Kidney (tissue), 14 donors: ENCODE measurements around the gene OTOF. TPM values are rescaled to one million over a fixed set of nuclear protein-coding genes. Genes with fewer than 3 reads are reported as not detected.

Experiments used
- DNase-seq, 5 donors: peaks; one replicate each; pipeline ENCODE4 v3.0.0-alpha.2; 2013 to 2020
- FAIRE-seq: peaks from 2 replicates; lab custom pipeline; 2012; peaks lifted over from hg19 to GRCh38; lab: Jason Lieb, UNC
- H3K27ac ChIP-seq, 2 donors: one replicate each; pipeline ENCODE4 v1.7.0; 2013; ENCODE audit warnings: low read depth in 2 of 2, low read length in 2 of 2, inconsistent platforms in 1 of 2
- H3K27me3 ChIP-seq: one replicate; pipeline ENCODE4 v1.7.1; 2013; ENCODE audit warnings: low read length, inconsistent platforms; ENCODE audit not compliant: control insufficient read depth, insufficient read depth
- H3K36me3 ChIP-seq, 3 donors: one replicate each; pipeline versions ENCODE4 v1.7.0 to v1.7.1; 2013; ENCODE audit warnings: low read length in 3 of 3, control low read depth in 1 of 3, inconsistent platforms in 1 of 3; ENCODE audit not compliant: insufficient read depth in 3 of 3, control insufficient read depth in 2 of 3
- H3K4me1 ChIP-seq, 3 donors: one replicate each; pipeline versions ENCODE4 v1.7.0 to v1.7.1; 2013; ENCODE audit warnings: low read length in 3 of 3, inconsistent platforms in 1 of 3, low read depth in 1 of 3; ENCODE audit not compliant: control insufficient read depth in 2 of 3, insufficient read depth in 2 of 3
- H3K4me3 ChIP-seq, 3 donors: one replicate each; pipeline versions ENCODE4 v1.7.0 to v1.8.1; 2013; ENCODE audit warnings: low read length in 3 of 3, control low read depth in 1 of 3, inconsistent platforms in 1 of 3
- H3K9ac ChIP-seq, 3 donors: one replicate each; pipeline versions ENCODE4 v1.7.0 to v1.7.1; 2013; ENCODE audit warnings: low read length in 3 of 3, control low read depth in 1 of 3, inconsistent platforms in 1 of 3
- H3K9me3 ChIP-seq, 3 donors: one replicate each; pipeline versions ENCODE4 v1.7.0 to v1.7.1; 2013; ENCODE audit warnings: low read length in 3 of 3, control low read depth in 1 of 3, inconsistent platforms in 1 of 3; ENCODE audit not compliant: control insufficient read depth in 2 of 3, insufficient read depth in 1 of 3
- intact Hi-C: fragments of 100-400 bp; cut with DNase I; formaldehyde crosslinking; loops from one replicate; pipeline ENCODE4 v1.11.1; 2022
- polyA plus RNA-seq: library from polyadenylated mRNA; stranded (reverse); fragments of 350-450 nt; fragmentation: Illumina TruSeq; extraction: RNeasy Lipid Tissue Mini Kit (QIAGEN cat#74804); gene quantifications from one replicate; pipeline ENCODE4 v1.2.3, GENCODE V29; 2014; ENCODE audit warnings: low read depth, low replicate concordance; ENCODE audit not compliant: insufficient read depth
- total RNA-seq: library from RNA; stranded (reverse); fragmentation: NEBNext Ultra II Directional; extraction: Animal tissue kit (Norgen Biotek cat#: 25700); gene quantifications from one replicate; pipeline ENCODE4 v1.2.1, GENCODE V29; 2021
- TF ChIP-seq, protein P1 (sequence below): IDR thresholded peaks from 3 replicates; pipeline ENCODE4 v1.5.1; 2012; ENCODE audit warnings: mild to moderate bottlenecking, moderate library complexity, borderline replicate concordance; ENCODE audit not compliant: insufficient read depth; ENCODE audit errors: extremely low read depth
- donor health status: control.
- donor health status: control.
- donor health status: control.
- donor health status: control.
- donor health status: control.
- donor health status: DM: yes; HTN: yes; CAD: no.
- donor health status: Normal renal cell carcinoma (clear cell type).

OTOF gene
- total and polyA plus RNA-seq, 2 donors from 2014 or later = 0.16 TPM; not detected in 1

DNA sequence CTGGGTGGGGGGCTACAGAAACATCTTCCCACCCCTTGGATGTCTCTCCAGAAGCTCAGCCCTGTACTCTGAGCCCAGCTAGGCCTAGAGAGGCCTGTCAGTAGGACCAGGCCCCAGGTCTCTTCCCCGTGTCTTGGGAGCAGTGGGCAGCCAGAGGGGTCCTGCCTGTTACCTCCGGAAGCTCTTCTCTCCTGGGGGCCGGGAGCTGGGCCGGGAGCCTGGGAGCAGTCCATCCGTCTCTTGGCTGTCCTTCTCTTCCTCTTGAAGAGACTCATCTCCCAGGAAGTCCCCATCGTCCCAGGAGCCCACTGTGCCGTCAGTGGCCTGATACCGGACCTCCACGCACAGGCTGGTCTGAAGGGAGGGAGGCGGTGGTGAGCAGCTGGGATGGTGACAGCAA is 38.3 kb upstream of the OTOF start:
- intact Hi-C loops = no loop called here
- Histone ChIP-seq H3K9ac (no peak overlapping the region), H3K9me3 (no peaks in the 10 kb centered on the region), H3K27me3 (no peaks in the 10 kb centered on the region), H3K27ac (no peak overlapping the region), H3K4me3 (no peak overlapping the region), H3K36me3 (no peaks in the 10 kb centered on the region), H3K4me1 (no peaks in the 10 kb centered on the region)
- TF ChIP-seq, protein P1, sequence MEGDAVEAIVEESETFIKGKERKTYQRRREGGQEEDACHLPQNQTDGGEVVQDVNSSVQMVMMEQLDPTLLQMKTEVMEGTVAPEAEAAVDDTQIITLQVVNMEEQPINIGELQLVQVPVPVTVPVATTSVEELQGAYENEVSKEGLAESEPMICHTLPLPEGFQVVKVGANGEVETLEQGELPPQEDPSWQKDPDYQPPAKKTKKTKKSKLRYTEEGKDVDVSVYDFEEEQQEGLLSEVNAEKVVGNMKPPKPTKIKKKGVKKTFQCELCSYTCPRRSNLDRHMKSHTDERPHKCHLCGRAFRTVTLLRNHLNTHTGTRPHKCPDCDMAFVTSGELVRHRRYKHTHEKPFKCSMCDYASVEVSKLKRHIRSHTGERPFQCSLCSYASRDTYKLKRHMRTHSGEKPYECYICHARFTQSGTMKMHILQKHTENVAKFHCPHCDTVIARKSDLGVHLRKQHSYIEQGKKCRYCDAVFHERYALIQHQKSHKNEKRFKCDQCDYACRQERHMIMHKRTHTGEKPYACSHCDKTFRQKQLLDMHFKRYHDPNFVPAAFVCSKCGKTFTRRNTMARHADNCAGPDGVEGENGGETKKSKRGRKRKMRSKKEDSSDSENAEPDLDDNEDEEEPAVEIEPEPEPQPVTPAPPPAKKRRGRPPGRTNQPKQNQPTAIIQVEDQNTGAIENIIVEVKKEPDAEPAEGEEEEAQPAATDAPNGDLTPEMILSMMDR = no peak
- DNase-seq (peak in 1 of 5 donors; percentile 57), FAIRE-seq (no peak)

DNA sequence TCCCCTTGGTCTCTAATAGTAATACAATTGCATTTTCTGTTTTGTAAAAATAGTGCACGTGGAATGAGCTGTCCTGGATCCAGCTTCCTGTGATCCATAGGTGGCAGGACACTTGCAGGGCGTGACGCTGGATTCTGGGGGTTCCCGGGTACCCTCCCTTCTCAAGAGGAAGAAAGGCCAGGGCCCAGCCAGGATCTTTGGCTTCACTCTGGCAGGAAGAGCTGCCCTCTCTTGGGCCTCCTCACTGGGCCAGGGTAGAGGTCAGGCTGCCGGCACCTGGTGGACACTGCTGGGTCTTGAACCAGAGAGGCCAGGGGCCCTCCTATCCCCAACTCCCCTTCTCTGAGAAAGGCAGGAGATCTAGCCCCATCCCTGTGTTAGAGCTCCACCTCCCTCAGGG is 37.8 kb upstream of the OTOF start:
- H3K9me3 ChIP-seq = no peaks in the 10 kb centered on the region
- FAIRE-seq (no peak), DNase-seq (peak in 1 of 5 donors; percentile 50)
- TF ChIP-seq, protein P1 = no peak
- H3K27me3 ChIP-seq = no peaks in the 10 kb centered on the region
- no peak overlapping the region for H3K4me3 ChIP-seq
- intact Hi-C loops = no loop called here
- H3K4me1 ChIP-seq = no peaks in the 10 kb centered on the region
- H3K9ac ChIP-seq = no peak overlapping the region
- no peaks in the 10 kb centered on the region for H3K36me3 ChIP-seq
- H3K27ac ChIP-seq = no peak overlapping the region

DNA sequence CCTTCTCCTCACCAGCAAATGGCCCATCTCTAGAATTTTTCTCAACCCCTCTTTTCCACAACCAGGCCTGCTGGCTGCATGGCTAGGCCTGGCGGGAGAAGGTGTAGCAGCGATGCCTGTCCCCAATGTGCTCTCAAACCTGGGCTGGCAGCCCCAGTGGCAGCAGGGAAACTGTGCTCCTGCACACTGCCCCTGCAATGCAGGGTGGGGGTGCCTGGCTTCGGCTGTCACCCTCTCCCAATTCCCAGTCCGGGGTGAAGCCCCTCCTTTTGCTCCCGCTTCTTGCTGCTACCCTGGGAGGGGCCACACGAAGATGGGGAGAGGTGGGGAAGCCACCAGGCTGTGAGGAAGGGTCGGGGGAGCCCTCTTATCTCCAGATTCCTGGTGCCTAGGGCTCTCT is 36.1 kb upstream of the OTOF start:
- TF ChIP-seq, protein P1 = no peak
- Histone ChIP-seq H3K4me3 (no peak overlapping the region), H3K36me3 (no peaks in the 10 kb centered on the region), H3K27ac (no peak overlapping the region), H3K9me3 (no peaks in the 10 kb centered on the region), H3K27me3 (no peaks in the 10 kb centered on the region), H3K9ac (no peak overlapping the region), H3K4me1 (no peaks in the 10 kb centered on the region)
- peak in 1 of 5 donors; percentile 41 for DNase-seq
- intact Hi-C loops = no loop called here
- FAIRE-seq = no peak

DNA sequence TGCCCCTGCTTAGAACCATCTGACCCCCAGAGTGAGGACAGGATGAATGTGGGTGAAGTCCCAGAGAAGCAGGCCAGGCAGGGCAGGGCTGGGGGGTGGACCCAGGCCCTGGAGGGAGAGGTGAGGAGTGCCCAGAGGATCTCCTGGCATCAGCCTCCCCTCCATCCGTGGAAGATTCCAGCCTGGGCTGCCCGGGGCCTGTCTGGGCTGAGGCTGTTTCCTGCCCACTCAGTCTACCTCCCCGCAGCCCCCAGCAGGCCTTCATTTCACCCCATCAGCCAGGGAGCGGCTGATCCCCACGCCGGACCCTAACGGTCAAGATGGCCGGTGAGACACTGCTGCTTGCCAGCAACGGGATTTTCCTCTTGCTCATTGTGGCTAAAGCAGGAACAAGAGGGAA is 35.3 kb upstream of the OTOF start:
- DNase-seq (peak in 1 of 5 donors; percentile 41), FAIRE-seq (no peak)
- Histone ChIP-seq H3K9me3 (no peaks in the 10 kb centered on the region), H3K36me3 (no peaks in the 10 kb centered on the region), H3K9ac (no peak overlapping the region), H3K4me1 (no peaks in the 10 kb centered on the region), H3K4me3 (no peak overlapping the region), H3K27me3 (no peaks in the 10 kb centered on the region), H3K27ac (no peak overlapping the region)
- TF ChIP-seq, protein P1 = no peak
- intact Hi-C loops = no loop called here
